Amniotic stem cell (primary cell): ENCODE measurements around the gene INPP5F.
"Not testable (repeated sequence)": the region's sequence is repeated elsewhere in the genome, so short reads cannot be mapped to it uniquely, and the experiment has no call there.

Experiments used
- DNase-seq: peaks from one replicate; lab custom pipeline; 2025; lab: John Stamatoyannopoulos, UW

The INPP5F gene

DNA sequence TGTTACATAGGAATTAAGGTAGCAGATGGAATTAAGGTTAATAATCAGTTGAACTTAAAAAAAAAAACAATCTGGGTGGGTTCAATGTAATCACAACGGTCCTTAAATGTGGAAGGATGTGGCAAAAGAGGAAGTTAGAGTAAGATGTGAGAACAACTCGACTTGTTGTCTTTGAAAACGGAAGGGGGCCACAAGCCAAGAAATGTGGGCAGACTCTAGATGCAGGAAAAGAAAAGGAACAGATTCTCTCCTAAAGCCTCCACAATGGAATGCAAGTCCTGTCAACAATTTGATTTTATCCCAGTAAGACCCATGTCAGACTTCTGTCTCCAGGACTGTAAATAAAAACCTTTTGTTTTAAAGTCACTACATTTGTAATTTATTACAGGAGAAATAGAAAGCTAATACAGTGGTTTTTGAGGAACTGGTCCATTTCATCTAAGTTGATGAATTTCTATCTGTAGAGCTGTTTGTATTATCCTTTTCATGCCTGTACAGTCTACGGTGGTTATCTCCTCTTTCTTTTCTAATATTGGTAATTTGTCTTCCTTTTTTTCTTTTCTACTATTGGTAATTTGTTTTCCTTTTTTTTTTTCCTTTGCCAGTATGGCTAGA is 138.2 kb downstream of the INPP5F start:
- no peak for DNase-seq

DNA sequence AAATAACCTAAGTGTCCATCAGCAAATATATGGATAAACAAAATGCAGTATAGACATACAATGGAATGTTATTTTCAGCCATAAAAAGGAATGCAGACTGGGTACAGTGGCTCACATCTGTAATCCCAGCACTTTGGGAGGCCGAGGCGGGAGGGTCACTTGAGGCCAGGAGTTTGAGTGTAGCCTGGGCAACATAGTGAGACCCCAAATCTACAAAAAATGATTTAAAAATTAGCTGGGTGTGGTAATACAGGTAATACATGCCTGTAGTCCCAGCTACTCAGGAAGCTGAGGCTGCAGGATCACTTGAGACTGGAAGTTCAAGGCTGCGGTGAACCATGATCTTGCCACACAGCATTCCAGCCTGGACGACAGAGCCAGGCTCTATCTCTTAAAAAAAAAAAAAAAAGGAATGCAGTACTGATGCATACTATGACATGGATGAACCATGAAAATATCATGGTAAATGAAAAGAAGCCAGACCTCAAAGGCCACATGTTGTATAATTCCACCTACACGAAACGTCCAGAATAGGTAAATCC is 139.9 kb downstream of the INPP5F start:
- DNase-seq = no peak

DNA sequence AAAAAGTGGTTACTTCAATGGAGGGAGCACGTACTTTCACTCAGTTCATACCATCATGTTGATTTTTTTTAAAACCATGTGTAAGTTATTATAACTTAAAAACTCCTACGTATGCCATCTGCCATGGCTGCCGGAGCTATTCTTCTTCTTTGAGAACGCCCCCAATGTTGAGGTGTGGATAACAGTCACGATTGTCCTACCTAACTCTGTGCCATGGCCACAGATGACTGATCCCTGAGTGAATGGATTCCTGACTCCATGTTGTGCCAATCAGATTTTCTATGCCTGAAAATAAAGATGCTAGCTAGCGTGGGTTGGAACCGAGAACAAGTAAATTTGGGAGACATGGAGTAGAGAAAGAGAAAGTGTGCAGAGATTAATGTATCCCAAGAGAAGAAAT is 141.5 kb downstream of the INPP5F start:
- DNase-seq = no peak

DNA sequence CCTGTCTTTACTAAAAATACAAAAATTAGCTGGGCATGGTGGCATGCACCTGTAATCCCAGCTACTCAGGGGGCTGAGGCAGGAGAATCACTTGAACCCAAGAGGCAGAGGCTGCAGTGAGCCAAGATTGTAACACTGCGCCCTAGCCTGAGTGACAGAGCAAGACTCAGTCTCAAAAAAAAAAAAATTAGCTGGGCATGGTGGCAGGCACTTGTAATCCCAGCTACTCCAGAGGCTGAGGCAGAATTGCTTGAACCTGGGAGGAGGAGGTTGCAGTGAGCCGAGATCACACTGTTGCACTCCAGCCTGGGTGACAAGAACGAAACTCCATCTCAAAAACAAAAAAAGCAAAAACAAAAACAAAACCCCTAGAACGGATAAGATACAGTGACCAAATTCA is 143.5 kb downstream of the INPP5F start:
- DNase-seq = not testable (repeated sequence)

DNA sequence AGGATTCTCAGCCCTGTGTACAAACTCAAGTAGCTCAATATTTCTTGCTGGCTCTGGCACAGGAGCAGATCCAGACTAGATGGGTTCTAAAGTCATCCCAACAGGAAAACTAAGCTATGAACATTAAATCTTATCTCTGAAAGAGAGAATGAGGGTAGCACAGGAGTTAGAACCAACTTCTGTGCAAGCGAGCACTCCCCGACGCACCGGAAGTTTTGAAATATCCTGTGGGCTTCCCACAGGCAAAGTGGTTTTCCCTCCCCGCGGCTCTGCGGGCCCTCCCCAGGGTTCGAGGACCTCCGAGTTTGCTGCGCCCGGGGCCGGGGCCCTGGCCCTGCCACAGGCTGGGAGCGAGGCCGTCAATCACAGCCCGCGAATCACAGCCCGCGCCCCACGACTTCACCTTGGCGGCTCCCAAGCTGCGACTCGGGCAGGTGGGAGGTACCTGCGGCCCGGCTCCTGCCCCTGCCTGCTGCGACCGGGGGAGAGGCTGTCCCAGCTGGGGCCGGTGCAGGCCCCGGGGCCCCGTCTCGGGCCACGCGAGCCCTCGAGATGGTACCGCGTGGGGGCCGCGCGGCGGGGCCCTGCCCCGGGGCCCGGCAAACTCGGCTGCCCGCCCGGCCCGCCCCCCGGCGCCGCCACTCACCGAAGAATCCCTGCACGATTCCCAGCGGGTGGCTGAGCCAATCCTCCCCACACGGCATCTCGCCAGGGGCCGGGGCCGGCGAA is 146.2 kb downstream of the INPP5F start:
- no peak for DNase-seq

DNA sequence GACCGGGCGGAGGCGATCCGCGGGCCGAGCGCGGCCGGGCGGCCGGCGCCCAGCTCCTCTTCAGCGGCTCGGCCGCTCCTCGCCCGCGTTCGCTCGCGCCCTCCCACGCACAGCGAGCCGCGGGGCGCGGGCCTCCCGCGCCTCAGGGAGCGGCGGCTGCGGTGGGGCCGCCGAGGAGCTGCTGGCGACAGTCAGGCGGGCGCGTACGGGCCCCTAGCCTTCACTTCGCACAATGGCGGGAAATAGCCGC is 146.7 kb downstream of the INPP5F start, which contains the start of gene MCMBP:
MCMBP (minus strand) TSS at position 234 of the 250 bp plus-strand sequence. CDS start 259 bp downstream, outside the sequence.
- DNase-seq = no peak

DNA sequence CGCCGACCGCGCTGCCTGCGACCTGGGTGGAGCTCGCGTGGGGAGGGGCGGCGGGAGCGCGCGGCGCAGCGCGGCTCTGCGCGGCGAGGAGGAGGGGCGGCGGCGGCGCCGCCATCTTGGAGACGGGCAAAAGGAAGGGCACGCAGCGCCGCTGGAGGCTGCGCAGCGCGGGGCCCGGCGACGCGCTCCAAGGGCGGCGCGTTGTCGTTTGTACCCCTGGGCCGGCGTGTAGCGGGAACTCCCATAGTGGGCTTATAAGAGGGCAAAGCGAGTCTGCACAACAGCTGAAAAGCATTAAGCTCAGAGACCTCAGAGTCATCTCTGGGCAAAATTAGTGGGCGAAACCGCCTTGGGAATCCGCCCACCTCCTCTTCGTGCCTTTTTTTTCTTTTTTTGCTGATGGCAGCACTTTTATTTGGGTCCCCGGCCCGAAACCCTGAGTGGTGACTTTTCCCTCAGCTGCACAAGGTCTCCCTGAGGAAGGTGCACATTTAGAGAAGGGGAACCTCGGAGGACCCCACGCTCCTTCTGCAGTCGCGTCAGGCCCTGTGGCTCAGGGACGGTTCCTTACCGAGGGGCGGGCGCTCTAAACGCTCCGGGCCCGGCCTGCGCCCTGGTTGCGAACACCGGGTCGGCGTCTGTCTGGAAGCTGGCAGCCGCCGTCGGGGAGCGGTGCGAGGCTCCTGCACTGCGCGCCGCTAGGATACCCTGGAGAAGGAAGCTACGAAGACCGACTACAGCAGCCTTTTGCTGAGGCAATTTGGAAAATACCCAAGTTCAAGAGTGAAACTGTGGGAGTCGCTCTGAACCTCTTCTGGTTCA is 147.2 kb downstream of the INPP5F start:
- DNase-seq = peak; percentile 51

DNA sequence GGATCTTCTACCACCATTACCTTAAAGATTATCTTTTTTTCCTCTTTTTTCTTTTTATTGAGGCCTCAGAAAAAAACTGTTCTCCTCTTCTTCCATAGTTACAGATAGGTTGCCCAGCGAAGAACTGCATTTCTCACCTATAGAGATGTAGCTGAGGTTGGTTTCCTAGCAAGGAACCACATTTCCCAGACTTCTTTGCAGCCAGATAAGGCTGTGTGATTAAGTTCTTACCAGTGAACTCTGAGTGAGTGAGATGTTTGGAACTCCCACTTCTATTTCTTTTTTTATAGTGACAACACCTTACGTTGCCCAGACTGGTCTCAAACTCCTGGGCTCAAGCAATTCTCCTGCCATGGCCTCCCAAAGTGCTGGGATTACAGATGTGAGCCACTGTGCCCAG is 152.7 kb downstream of the INPP5F start:
- no peak for DNase-seq
